HG03571 (cell line): ENCODE results near the gene CCDC142.

Source experiments
- ATAC-seq: cut with Tn5 transposase; IDR thresholded peaks from one replicate; pipeline ENCODE4 v1.9.1; 2021; ENCODE audit not compliant: unreplicated experiment

CCDC142 gene

DNA sequence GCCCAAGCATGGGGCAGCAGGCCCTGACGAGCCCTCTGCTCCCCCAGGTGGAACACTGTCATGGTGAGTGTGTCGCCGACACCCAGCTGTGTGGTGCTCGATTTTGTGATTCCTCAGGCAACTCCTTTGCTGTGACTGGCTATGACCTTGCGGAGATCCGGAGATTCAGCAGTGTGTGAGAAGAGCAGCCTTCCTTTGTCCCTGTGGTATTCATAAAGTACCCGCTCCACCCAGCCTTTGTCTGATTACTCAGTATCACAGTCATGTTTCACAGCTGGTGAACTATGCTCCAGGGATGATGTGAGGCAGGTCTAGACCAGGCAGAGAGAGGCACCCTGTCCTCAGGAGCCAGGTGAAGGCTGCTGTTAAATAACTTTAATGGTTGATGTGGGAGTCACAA is 57.3 kb downstream of the CCDC142 start:
- ATAC-seq = no peak

- ATAC-seq = no peak
These were observed 57.8 kb downstream of the CCDC142 start for GRCh38 chr2:74424995-74425406.

- ATAC-seq = no peak
These were observed 58.4 kb downstream of the CCDC142 start for GRCh38 chr2:74424139-74424992.
